Fibroblast of lung (primary cell): ENCODE results near the gene IQSEC3. TPM values are rescaled to one million over a fixed set of nuclear protein-coding genes. Genes with fewer than 3 reads are reported as not detected.
"Not testable (repeated sequence)": the region's sequence is repeated elsewhere in the genome, so short reads cannot be mapped to it uniquely, and the experiment has no call there.

Experiments
- DNase-seq, 2 donors: peaks; one replicate each; pipeline versions ENCODE4 v3.0.0 to v3.0.0-alpha.2; 2010; ENCODE audit warnings: low read depth in 2 of 2
- H2AFZ ChIP-seq: 2 replicates; pipeline ENCODE4 v1.5.1; 2012; ENCODE audit warnings: low read length, control low read depth, inconsistent platforms
- H3K27ac ChIP-seq: 2 replicates; pipeline ENCODE4 v1.5.1; 2011; ENCODE audit warnings: low read length, control low read depth; ENCODE audit not compliant: insufficient read depth
- H3K27me3 ChIP-seq: 2 replicates; pipeline ENCODE4 v1.5.1; 2011; ENCODE audit warnings: mild to moderate bottlenecking, low read length; ENCODE audit not compliant: control insufficient read depth, insufficient read depth
- H3K36me3 ChIP-seq: 2 replicates; pipeline ENCODE4 v1.5.1; 2011; ENCODE audit warnings: low read length; ENCODE audit not compliant: control insufficient read depth, insufficient read depth
- H3K4me1 ChIP-seq: 2 replicates; pipeline ENCODE4 v1.5.1; 2011; ENCODE audit warnings: low read length; ENCODE audit not compliant: control insufficient read depth, insufficient read depth; ENCODE audit errors: extremely low read depth
- H3K4me2 ChIP-seq: 2 replicates; pipeline ENCODE4 v1.5.1; 2011; ENCODE audit warnings: low read length, control low read depth; ENCODE audit not compliant: insufficient read depth; ENCODE audit errors: extremely low read depth
- H3K4me3 ChIP-seq, 4 experiments: fragments of 200-600 bp in 1 of 4; sonication (generic) in 1 of 4; replicated peaks in 1 of 4; 2 replicates each; pipeline ENCODE4 v1.5.1; 2011 to 2016; ENCODE audit warnings: low read length in 4 of 4, low read depth in 3 of 4, mild to moderate bottlenecking in 3 of 4, control low read depth in 2 of 4, inconsistent platforms in 1 of 4, mixed read lengths in 1 of 4; ENCODE audit not compliant: insufficient read depth in 1 of 4; ENCODE audit errors: control extremely low read depth in 1 of 4
- H3K79me2 ChIP-seq: 2 replicates; pipeline ENCODE4 v1.5.1; 2012; ENCODE audit warnings: mild to moderate bottlenecking, low read length, inconsistent platforms; ENCODE audit not compliant: control insufficient read depth, insufficient read depth
- H3K9ac ChIP-seq: 2 replicates; pipeline ENCODE4 v1.5.1; 2011; ENCODE audit warnings: mild to moderate bottlenecking, low read length, control low read depth; ENCODE audit not compliant: insufficient read depth
- H3K9me3 ChIP-seq: 2 replicates; pipeline ENCODE4 v1.5.1; 2012; ENCODE audit warnings: low read depth, low read length; ENCODE audit not compliant: control insufficient read depth, insufficient read depth
- H4K20me1 ChIP-seq: 2 replicates; pipeline ENCODE4 v1.5.1; 2011; ENCODE audit warnings: low read length; ENCODE audit not compliant: control insufficient read depth, insufficient read depth; ENCODE audit errors: extremely low read depth
- CTCF ChIP-seq, 2 donors: IDR thresholded peaks in 1 of 2; conservative IDR thresholded peaks in 1 of 2; 1 replicate in 1 of 2; 2 replicates in 1 of 2; pipeline ENCODE4 v1.5.1; 2011 to 2012; ENCODE audit warnings: low read length in 2 of 2, control low read depth in 1 of 2, inconsistent platforms in 1 of 2, low read depth in 1 of 2, mild to moderate bottlenecking in 1 of 2
- EZH2 ChIP-seq: IDR thresholded peaks from 2 replicates; pipeline ENCODE4 v1.5.1; 2012; ENCODE audit warnings: low read length, control low read depth, mild to moderate bottlenecking; ENCODE audit errors: missing control alignments
- polyA plus RNA-seq, 2 donors: library from polyadenylated mRNA; depleted of rRNA in 1 of 2; stranded (reverse) in 1 of 2; unstranded in 1 of 2; fragments of >200 nt; gene quantifications; 2 replicates each; pipeline ENCODE4 v1.2.1, GENCODE V29; 2011 to 2012; ENCODE audit warnings: missing spikeins in 1 of 2
- total RNA-seq: library from RNA; depleted of rRNA; stranded (reverse); fragments of >200 nt; gene quantifications from 2 replicates; pipeline ENCODE4 v1.2.1, GENCODE V29; 2014

IQSEC3 gene
- total and polyA plus RNA-seq, 2 donors (not counting 1 experiment from before 2014, with no cell fraction given) = 0.14 to 1.3 TPM

- not testable (repeated sequence) for H3K4me1 ChIP-seq, H3K9me3 ChIP-seq, H3K79me2 ChIP-seq, H4K20me1 ChIP-seq, H3K4me2 ChIP-seq, H3K36me3 ChIP-seq, H3K27ac ChIP-seq, H2AFZ ChIP-seq, H3K9ac ChIP-seq, H3K4me3 ChIP-seq
- peak in 1 of 2 donors; percentile 30 for DNase-seq
- peaks cover 16% of the 10 kb centered on the region for H3K27me3 ChIP-seq
These were observed 13.4 kb upstream of the IQSEC3 start for GRCh38 chr12:52902-53734.

DNA sequence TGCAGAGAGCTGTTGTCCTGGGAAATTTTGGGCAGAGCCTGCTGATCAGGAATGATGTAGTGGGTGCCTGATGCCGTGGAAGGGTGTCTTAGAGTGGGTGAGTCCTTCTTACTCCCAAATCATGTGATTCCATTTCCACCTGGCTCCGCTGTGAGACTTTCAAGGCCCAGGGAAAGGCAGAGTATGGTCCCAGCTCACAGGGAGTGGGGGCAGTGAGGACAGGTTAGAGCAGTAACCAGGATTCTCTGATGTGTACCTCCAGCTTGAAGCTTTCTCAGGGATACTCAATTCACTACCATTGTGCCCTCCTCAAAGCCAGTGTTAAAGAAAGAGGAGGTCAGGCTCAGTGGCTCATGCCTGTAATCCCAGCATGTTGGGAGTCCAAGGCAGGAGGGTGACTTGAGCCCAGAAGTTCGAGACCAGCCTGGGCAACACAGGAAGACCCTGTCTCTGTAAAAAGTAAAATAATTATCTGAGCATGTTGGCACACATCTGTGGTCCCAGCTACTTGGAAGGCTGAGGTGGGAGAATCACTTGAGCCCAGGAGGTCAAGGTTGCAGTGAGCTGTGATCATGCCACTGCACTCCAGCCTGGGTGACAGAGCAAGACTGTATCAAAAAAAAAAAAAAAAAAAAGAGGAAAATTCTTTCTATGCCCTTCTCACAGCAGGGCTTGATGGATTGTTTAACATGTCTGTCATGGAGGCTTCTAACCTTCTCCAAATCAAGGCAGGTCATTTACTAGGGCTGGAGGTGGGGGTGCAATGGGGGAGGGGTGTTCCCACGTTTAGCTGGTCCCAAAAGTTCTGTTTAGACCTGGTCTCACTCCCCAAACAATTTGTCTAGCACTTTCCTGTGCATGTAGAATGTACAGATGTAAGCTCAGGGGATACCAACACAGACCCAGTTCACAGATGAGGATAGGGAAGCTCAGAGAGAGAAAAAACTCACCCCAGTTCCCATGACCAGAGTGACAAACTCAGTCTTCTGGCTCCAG, 12.5 kb upstream of the IQSEC3 start:
- peaks cover 21% of the 10 kb centered on the region for H3K27me3 ChIP-seq
- no peak overlapping the region for H3K27ac ChIP-seq
- H3K36me3 ChIP-seq = no peaks in the 10 kb centered on the region
- no peak for DNase-seq
- H3K4me2 ChIP-seq = no peak overlapping the region
- H3K9ac ChIP-seq = no peak overlapping the region
- H3K4me1 ChIP-seq = no peaks in the 10 kb centered on the region
- no peak overlapping the region for H3K4me3 ChIP-seq
- TF ChIP-seq CTCF (conservative IDR thresholded peaks at IDR 0.05 in 1 of 2, IDR thresholded peaks at IDR 0.05 in 1 of 2; ENCODE audit: low read depth in 1 of 2, low read length in 2 of 2) = no peak
- TF ChIP-seq EZH2 = no peak
- H3K9me3 ChIP-seq = no peaks in the 10 kb centered on the region
- no peaks in the 10 kb centered on the region for H3K79me2 ChIP-seq
- H4K20me1 ChIP-seq = no peaks in the 10 kb centered on the region
- no peak overlapping the region for H2AFZ ChIP-seq

- H3K27ac ChIP-seq = no peak overlapping the region
- no peak overlapping the region for H3K9ac ChIP-seq
- H4K20me1 ChIP-seq = no peaks in the 10 kb centered on the region
- H3K27me3 ChIP-seq = peaks cover 21% of the 10 kb centered on the region
- peak; percentile 31 for TF ChIP-seq EZH2
- TF ChIP-seq CTCF (conservative IDR thresholded peaks at IDR 0.05 in 1 of 2, IDR thresholded peaks at IDR 0.05 in 1 of 2; ENCODE audit: low read depth in 1 of 2, low read length in 2 of 2) = no peak
- H3K4me3 ChIP-seq = no peak overlapping the region
- H3K36me3 ChIP-seq = no peaks in the 10 kb centered on the region
- H2AFZ ChIP-seq = no peak overlapping the region
- H3K79me2 ChIP-seq = no peaks in the 10 kb centered on the region
- no peak overlapping the region for H3K4me2 ChIP-seq
- DNase-seq = no peak
- H3K9me3 ChIP-seq = no peaks in the 10 kb centered on the region
- no peaks in the 10 kb centered on the region for H3K4me1 ChIP-seq
These were observed 11.6 kb upstream of the IQSEC3 start for GRCh38 chr12:54750-55535.
